Measurements from ENCODE around the gene KCND3.
A peak's percentile ranks its signal among the peaks of the same experiment; 100 is the strongest.
"Not testable (repeated sequence)": the region's sequence is repeated elsewhere in the genome, so short reads cannot be mapped to it uniquely, and the experiment has no call there.

The KCND3 gene

DNA sequence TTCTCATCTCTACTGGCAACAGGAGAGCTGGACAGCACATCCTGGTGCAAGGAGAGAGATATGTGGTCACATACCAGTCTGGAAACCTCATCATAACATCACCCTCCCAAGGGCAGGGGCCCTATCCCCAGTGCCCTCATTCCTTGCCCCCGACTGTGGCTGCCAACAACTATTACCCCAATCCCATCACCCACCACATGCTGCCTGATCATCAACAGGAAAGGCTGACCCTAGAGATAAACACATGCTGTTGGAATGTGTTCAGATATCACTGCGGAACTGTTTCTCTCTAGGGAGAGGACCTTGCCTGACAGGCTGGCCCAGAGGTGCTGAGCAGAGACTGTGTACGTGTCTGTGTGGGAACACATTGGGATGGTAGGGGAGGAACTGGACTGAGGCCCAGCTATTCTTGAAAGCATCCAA lies 245.8 kb downstream of the KCND3 start:
- no peak for TF ChIP-seq CTCF (IDR thresholded peaks at IDR 0.05; ENCODE audit: low read depth, low read length)
- TF ChIP-seq EZH2phosphoT487 (IDR thresholded peaks at IDR 0.05; ENCODE audit: low read depth): no peak
- Histone ChIP-seq H3K9me3 (ENCODE audit: insufficient read depth, low read length) (no peaks in the 10 kb centered on the region), H3K4me1 (ENCODE audit: low read length) (peaks cover 11% of the 10 kb centered on the region; the same call in 1 of the 2 replicates), H3K27ac (ENCODE audit: low read length) (no peak overlapping the region), H4K20me1 (ENCODE audit: insufficient read depth, low read length) (no peaks in the 10 kb centered on the region), H3K9ac (ENCODE audit: low read length) (no peak overlapping the region), H3K36me3 (replicated peaks; ENCODE audit: low read depth, low read length) (no peaks in the 10 kb centered on the region), H2AFZ (ENCODE audit: low read depth, low read length) (no peak overlapping the region), H3K4me2 (ENCODE audit: low read length) (no peak overlapping the region), H3K4me3 (ENCODE audit: low read length) (no peak overlapping the region), H3K79me2 (ENCODE audit: low read length) (no peaks in the 10 kb centered on the region), H3K27me3 (ENCODE audit: low read depth, low read length) (no peaks in the 10 kb centered on the region)

GRCh38 chr1:111742938-111743549 lies 246.4 kb downstream of the KCND3 start:
- H3K27ac ChIP-seq (ENCODE audit: low read length): no peak overlapping the region
- no peak overlapping the region for H3K4me3 ChIP-seq (ENCODE audit: low read length)
- H3K4me1 ChIP-seq (ENCODE audit: low read length): peaks cover 12% of the 10 kb centered on the region
- H2AFZ ChIP-seq (ENCODE audit: low read depth, low read length): no peak overlapping the region
- H3K9me3 ChIP-seq (ENCODE audit: insufficient read depth, low read length): no peaks in the 10 kb centered on the region
- no peaks in the 10 kb centered on the region for H3K27me3 ChIP-seq (ENCODE audit: low read depth, low read length)
- H3K9ac ChIP-seq (ENCODE audit: low read length): no peak overlapping the region
- H4K20me1 ChIP-seq (ENCODE audit: insufficient read depth, low read length): no peaks in the 10 kb centered on the region
- H3K4me2 ChIP-seq (ENCODE audit: low read length): no peak overlapping the region
- H3K79me2 ChIP-seq (ENCODE audit: low read length): 0 out of 2 replicates have a peak, but pooled peaks cover under 1% of the 10 kb centered on the region
- H3K36me3 ChIP-seq (replicated peaks; ENCODE audit: low read depth, low read length): no peaks in the 10 kb centered on the region
- TF ChIP-seq EZH2phosphoT487 (IDR thresholded peaks at IDR 0.05; ENCODE audit: low read depth) (no peak), CTCF (IDR thresholded peaks at IDR 0.05; ENCODE audit: low read depth, low read length) (no peak)

- H3K27ac ChIP-seq (ENCODE audit: low read length); H4K20me1 ChIP-seq (ENCODE audit: insufficient read depth, low read length); H3K4me3 ChIP-seq (ENCODE audit: low read length); H3K27me3 ChIP-seq (ENCODE audit: low read depth, low read length); H3K36me3 ChIP-seq (replicated peaks; ENCODE audit: low read depth, low read length); H3K9me3 ChIP-seq (ENCODE audit: insufficient read depth, low read length); H3K79me2 ChIP-seq (ENCODE audit: low read length); H3K4me2 ChIP-seq (ENCODE audit: low read length); H3K9ac ChIP-seq (ENCODE audit: low read length); H2AFZ ChIP-seq (ENCODE audit: low read depth, low read length): not testable (repeated sequence)
- peaks cover 16% of the 10 kb centered on the region for H3K4me1 ChIP-seq (ENCODE audit: low read length)
These were observed 247.2 kb downstream of the KCND3 start for GRCh38 chr1:111742292-111742691.

DNA sequence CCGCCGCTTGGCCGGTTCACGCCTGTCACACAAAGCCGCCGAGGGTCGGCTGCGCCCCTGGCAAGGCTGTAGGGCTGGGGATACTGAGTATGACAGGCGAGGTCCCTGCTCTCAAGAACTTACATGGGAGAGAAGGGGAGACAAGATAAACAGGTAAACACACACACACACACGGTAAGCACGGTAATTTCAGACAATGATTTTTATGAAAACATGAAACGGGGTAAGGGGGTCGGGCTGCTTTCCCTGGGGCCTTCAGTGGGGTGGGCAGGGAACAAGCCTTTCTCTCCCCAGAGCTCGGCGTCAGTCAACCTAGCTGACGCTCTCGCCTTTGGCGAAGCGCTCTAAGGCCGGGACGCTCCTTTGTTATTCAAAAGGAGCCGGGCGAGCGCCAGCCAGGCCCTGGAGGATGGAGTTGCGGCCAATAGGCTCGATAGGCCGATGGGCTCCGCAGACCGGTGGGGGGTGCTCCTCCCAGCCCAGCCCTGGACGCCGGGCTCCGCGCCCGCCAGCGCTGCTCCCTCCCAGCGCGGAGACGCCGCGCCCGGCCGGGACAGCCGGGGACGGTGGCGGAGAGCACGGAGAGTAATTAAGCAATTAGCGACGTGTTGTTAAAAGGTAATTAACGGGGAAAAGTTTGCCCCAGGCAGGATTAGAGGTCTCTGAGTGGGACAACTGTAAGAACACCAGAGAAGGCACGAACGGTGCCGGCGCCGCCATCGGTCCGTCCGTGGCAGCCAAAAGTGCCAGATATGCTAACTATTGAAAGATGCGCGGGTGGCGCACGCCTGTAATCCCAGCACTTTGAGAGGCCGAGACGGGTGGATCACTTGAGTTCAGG lies 249.3 kb downstream of the KCND3 start:
- peak overlapping the region; percentile 98 for H3K4me3 ChIP-seq (ENCODE audit: low read length)
- no peak for TF ChIP-seq EZH2phosphoT487 (IDR thresholded peaks at IDR 0.05; ENCODE audit: low read depth)
- TF ChIP-seq CTCF (IDR thresholded peaks at IDR 0.05; ENCODE audit: low read depth, low read length): 0 out of 2 replicates have a peak, but pooled peaks have one; percentile 16
- no peaks in the 10 kb centered on the region for H3K9me3 ChIP-seq (ENCODE audit: insufficient read depth, low read length)
- H3K9ac ChIP-seq (ENCODE audit: low read length): peak overlapping the region; percentile 56
- peak overlapping the region; percentile 47; the same call in 1 of the 2 replicates for H2AFZ ChIP-seq (ENCODE audit: low read depth, low read length)
- H3K27me3 ChIP-seq (ENCODE audit: low read depth, low read length): no peaks in the 10 kb centered on the region
- H3K79me2 ChIP-seq (ENCODE audit: low read length): 0 out of 2 replicates have a peak, but pooled peaks cover 3% of the 10 kb centered on the region
- 0 out of 2 replicates have a peak, but pooled peaks cover 7% of the 10 kb centered on the region for H4K20me1 ChIP-seq (ENCODE audit: insufficient read depth, low read length)
- no peak overlapping the region for H3K27ac ChIP-seq (ENCODE audit: low read length)
- H3K4me2 ChIP-seq (ENCODE audit: low read length): peak overlapping the region; percentile 89
- no peaks in the 10 kb centered on the region for H3K36me3 ChIP-seq (replicated peaks; ENCODE audit: low read depth, low read length)
- peaks cover 12% of the 10 kb centered on the region for H3K4me1 ChIP-seq (ENCODE audit: low read length)
